Tracheal epithelial cell (primary cell): ENCODE results near the gene AP3S2. TPM values are rescaled to one million over a fixed set of nuclear protein-coding genes. Genes with fewer than 3 reads are reported as not detected.

ENCODE experiments used
- total RNA-seq: library from RNA; depleted of rRNA; stranded (reverse); fragments of >200 nt; gene quantifications from 2 replicates; pipeline ENCODE4 v1.2.1, GENCODE V29; 2014

AP3S2 gene
- 40.7 and 45.6 TPM in 2 replicates for total RNA-seq

DNA sequence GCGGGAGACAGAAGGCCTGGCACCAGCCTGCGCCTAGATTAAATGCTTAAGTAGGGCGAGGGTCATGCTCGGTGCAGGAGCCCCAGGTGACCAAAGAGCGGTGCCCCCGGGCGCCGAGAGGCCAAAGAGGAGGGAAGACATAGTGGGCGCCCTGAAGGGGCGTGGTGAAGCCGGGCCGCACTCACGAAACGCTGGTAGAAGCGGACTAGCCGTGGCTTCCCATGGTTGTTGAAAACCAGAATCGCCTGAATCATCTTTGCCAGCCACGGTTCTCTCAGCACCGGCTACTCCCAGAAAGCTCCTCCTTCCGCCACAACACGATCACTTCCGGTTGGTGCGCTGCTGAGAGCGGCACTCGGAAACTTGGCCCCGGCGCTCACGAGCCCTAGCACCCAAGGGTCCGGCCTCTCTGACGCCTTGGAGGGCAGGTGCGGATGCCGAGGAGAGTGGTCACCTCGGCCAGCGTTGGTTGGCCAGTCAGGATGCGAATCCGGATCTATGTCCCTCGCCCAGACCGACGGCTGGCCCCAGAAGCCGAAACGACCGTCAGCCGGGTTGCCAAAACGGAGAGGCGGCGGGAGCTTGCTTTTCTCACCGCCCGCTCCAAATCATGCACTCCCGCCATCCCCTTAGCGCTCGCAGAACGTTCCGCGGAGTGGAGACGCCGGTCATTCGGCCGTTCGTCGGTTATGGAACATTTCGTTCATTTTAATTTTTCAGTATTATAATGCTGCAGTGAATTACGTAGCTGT lies at the start of gene AP3S2:
Gene AP3S2, minus strand, starts transcription at position 299 of the 752 bp plus-strand sequence. Its CDS starts 45 bp downstream, at position 254.

DNA sequence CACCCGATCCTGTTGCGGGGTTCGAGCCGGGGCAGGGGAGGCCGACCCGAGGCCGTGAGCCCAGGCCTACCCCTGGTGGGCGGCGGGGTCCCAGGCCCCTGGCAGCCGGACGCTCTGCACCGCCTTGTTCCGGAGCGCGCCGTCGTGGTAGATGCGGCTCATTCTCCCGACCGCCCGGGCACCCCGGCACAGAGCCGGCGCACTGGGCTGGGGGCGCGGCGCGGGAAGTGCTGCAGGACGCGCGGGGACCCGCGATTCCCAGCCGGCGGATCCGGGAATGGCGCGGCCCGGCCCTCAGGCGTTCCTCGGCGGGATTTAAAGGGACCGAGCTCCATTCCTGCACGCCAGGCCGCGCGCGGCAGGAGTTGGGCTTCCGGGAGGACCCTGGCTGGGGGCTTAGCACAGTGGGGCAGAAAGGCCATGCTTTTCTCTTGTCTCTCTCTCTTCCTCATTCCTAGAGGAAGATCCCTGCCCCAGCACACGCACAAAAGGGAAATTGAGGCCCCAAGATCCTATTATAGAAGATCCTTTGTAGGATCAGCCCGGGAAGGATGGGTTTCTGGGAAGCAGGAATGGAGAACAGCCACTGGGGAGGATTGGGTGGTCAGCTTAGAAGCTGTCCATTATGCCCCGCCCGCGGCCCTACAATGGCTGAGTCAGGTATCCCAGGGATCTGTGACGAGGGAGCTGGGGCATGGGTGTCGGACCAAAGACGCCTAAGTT lies 19.0 kb upstream of the AP3S2 start, which contains the start of gene ARPIN:
Gene ARPIN, minus strand, starts transcription at position 279 of the 723 bp plus-strand sequence. Its CDS starts 117 bp downstream, at position 162.

Other genes starting within 250 kb of the AP3S2 start
- 1.2 and 1.7 TPM in 2 replicates for gene KIF7, start 238.5 kb downstream of the AP3S2 start, total RNA-seq
- gene PLIN1, start 214.6 kb downstream of the AP3S2 start, total RNA-seq: 0.24 TPM in 1 of 2 replicates, not detected in the other
- gene PEX11A, start 203.2 kb downstream of the AP3S2 start, total RNA-seq: 6.7 and 7.0 TPM in 2 replicates
- not detected in 2 replicates for gene WDR93, start 203.2 kb downstream of the AP3S2 start, total RNA-seq
- under 0.01 and 0.43 TPM in 2 replicates for gene MESP1, start 142.7 kb downstream of the AP3S2 start, total RNA-seq
- 0.48 and 1.3 TPM in 2 replicates for gene MESP2, start 117.7 kb downstream of the AP3S2 start, total RNA-seq
- gene ANPEP, start 79.1 kb downstream of the AP3S2 start, total RNA-seq: 0.43 and 8.7 TPM in 2 replicates
- gene ARPIN, start 19.0 kb upstream of the AP3S2 start, total RNA-seq: 8.9 and 10.7 TPM in 2 replicates
- 9.8 and 22.9 TPM in 2 replicates for gene ZNF710, start 107.3 kb upstream of the AP3S2 start, total RNA-seq
- gene IDH2, start 208.5 kb upstream of the AP3S2 start, total RNA-seq: 46.0 and 76.6 TPM in 2 replicates